Body of pancreas (tissue), 4 donors: ENCODE results near the gene TSTD2.

Experiments
- POLR2A ChIP-seq, 3 donors: fragments of 450-650 bp; IDR thresholded peaks; one replicate each; pipeline ENCODE4 v1.6.1; 2016; ENCODE audit warnings: antibody characterized with exemption in 3 of 3, mild to moderate bottlenecking in 2 of 3
- TF ChIP-seq, protein P1 (sequence below), 7 experiments: fragments of 450-650 bp in 4 of 7; fragments of 200-600 bp in 3 of 7; sonication (generic) in 3 of 7; IDR thresholded peaks; one replicate each; pipeline ENCODE4 v1.5.1; 2016 to 2019; ENCODE audit warnings: antibody characterized with exemption in 7 of 7

DNA sequence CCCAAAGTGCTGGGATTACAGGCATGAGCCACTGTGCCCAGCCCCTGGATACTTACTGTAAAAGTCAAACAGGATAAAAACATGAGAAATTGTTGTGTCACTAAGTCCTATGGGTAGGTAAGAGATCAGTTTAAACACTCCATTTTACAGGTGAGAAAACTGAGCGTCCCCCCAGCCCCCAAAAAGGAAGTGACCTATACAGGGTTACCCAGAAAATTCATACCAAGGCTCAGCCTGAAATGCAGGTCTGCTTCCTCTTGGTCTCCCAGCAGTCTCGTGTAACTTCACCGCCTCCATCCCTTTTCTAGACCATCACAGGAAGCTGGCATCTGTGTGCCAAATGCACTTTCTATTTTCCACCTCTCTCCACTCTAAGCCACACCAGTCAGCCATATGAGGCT, 74.5 kb downstream of the TSTD2 start:
- TF ChIP-seq POLR2A (IDR thresholded peaks at IDR 0.05): no peak
- TF ChIP-seq, protein P1, sequence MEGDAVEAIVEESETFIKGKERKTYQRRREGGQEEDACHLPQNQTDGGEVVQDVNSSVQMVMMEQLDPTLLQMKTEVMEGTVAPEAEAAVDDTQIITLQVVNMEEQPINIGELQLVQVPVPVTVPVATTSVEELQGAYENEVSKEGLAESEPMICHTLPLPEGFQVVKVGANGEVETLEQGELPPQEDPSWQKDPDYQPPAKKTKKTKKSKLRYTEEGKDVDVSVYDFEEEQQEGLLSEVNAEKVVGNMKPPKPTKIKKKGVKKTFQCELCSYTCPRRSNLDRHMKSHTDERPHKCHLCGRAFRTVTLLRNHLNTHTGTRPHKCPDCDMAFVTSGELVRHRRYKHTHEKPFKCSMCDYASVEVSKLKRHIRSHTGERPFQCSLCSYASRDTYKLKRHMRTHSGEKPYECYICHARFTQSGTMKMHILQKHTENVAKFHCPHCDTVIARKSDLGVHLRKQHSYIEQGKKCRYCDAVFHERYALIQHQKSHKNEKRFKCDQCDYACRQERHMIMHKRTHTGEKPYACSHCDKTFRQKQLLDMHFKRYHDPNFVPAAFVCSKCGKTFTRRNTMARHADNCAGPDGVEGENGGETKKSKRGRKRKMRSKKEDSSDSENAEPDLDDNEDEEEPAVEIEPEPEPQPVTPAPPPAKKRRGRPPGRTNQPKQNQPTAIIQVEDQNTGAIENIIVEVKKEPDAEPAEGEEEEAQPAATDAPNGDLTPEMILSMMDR (IDR thresholded peaks at IDR 0.05): no peak
